ENCODE data around the gene SOX3.

GRCh38 chrX:140495739-140496138 is 9.1 kb downstream of the SOX3 start:
- no peak for TF ChIP-seq CTCF (IDR thresholded peaks at IDR 0.05)
- no peak for TF ChIP-seq POLR2A (IDR thresholded peaks at IDR 0.05; ENCODE audit: low read depth)
- TF ChIP-seq POLR2AphosphoS5 (IDR thresholded peaks at IDR 0.05): no peak

Measured in esophagus muscularis mucosa (tissue), 3 donors.